ENCODE results near the gene TNFRSF18.
"Not testable (repeated sequence)": the region's sequence is repeated elsewhere in the genome, so short reads cannot be mapped to it uniquely, and the experiment has no call there.

TNFRSF18 gene

DNA sequence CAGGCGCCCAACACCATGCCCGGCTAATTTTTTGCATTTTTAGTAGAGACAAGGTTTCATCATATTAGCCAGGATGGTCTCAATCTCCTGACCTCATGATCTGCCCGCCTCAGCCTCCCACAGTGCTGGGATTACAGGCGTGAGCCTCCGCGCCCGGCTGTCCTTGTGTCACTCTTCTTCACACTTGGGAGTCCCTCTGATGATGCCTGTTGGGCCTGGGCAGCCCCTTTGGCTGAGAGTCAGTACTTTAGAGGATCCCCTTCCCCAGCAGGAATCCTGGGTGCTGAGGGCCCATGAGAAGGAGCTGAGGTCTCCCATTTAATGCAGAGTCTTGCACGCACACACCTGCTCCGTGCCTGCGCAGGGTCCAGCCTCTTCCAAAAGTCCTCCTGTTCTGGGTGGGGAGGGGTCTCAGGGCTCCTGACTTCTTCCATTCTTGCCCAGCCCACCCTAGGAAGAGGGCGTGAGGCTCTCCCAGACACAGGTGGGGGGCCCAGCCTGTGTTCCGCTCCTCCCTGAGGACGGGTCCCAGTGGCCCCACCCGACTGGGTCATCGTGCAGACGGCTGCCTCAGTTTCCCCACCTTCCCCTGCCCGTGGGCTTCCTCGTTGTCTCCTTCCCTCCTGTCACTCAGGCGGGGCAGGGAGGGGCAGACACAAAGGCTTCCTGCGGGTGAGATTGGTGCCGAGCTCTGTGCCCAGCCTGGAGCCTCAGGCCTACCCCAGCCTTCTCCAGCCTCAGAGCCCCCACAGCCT lies 28.8 kb downstream of the TNFRSF18 start:
- no peak for DNase-seq (ENCODE audit: low read depth)

DNA sequence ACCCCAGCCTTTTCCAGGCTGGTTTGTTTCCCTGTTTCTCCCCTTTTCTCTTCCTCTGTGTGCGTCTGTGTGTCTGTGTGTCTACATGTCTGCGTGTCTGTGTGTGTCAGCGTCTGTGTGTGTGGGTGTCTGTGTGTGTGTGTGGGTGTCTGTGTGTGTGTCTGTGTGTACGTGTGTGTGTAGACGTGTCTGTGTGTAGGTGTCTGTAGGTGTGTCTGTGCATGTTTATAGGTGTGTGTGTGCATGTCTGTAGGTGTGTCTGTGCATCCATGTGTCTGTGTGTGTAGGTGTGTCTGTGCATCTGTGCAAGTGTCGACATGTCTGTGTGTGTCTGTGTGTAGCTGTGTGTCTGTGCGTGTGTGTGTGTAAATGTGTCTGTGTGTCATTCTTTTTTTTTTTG lies 29.5 kb downstream of the TNFRSF18 start:
- no peak for DNase-seq (ENCODE audit: low read depth)

DNA sequence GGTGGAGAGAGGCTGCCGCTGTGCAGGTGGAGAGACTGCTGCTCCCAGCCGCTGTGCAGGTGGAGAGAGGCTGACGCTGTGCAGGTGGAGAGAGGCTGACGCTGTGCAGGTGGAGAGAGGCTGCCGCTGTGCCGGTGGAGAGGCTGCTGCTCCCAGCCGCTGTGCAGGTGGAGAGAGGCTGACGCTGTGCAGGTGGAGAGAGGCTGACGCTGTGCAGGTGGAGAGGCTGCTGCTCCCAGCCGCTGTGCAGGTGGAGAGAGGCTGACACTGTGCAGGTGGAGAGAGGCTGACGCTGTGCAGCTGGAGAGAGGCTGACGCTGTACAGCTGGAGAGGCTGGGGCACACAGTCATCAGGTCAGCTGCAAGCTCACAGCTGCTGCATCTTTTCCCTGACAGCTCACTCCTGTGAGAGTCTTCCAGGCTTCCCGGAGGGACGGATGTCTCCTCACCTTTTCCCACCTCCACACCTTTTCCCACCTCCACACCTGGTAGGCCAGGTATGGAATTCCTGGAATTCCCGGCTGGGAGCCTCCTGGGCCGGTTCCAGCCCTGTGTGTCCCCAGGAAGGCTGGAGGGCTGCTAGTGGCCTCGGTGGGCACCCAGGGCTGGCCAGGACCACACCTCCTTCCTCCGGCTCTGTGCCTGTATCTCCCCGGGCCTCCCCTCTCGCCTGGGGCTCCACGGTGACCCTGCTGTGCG lies 30.2 kb downstream of the TNFRSF18 start:
- not testable (repeated sequence) for DNase-seq (ENCODE audit: low read depth)

DNA sequence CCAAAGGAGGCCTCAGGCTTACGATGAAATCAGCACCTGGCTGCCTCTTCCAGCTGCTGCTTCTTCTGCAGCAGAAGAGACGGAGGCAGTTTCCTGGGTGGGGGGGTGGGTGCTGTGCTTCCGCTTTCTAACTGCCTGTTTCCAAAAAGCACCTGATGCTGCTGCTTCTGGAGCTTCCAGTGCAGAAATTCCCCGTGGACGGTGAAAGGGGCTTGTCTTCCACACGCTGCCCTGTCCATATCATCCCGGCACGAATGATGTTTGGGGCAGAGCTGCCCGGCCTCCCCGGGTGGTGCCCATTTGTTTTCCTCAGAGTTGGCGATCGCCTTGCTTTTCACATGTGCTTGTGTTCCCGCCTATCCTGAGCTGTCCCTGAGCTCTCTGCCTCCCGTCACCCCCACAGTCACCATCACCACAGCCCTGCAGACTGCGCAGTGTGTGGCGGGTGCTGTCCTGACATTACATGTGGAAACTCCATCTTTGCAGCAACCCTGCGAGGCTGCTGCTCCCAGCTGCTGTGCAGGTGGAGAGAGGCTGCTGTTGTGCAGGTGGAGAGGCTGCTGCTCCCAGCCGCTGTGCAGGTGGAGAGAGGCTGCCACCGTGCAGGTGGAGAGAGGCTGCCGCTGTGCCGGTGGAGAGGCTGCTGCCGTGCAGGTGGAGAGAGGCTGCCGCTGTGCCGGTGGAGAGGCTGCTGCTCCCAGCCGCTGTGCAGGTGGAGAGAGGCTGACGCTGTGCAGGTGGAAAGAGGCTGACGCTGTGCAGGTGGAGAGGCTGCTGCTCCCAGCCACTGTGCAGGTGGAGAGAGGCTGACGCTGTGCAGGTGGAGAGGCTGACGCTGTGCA lies 30.9 kb downstream of the TNFRSF18 start:
- no peak for DNase-seq (ENCODE audit: low read depth)

DNA sequence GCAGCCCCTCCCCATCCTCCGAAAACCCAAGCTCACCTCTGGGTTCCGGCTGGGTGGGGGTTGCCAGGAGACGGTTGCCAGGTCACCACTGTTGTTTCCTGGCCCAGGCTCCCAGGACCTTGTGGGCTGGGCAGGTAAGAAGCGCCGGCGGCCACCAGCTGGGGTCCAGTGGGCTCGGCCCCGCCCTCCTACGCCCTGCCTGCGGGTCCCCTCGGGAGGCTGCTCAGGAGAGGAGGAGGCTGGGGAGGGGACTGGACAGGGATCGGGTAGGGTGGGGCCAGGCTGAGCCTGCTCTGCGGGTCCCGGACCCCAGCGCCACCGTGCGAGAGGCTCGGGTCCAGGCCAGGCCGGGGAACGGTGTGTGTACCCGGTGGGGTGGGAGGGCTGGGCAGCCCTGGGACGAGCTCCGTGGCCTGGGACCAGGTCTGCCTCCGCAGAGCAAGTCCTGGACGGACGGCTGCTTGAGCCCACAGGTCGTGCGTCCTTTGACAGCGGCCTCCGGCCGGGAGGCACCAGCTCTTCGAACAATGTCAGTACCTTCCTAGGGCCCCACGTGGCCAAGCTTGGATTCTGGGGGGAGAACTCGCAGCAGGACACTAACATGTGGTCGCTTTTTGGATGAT lies 32.5 kb downstream of the TNFRSF18 start, which contains the start of gene TTLL10:
TTLL10 (plus strand) TSS at position 88 of the 623 bp plus-strand sequence. CDS start 5,336 bp downstream, outside the sequence.
- peak; percentile 31 for DNase-seq (ENCODE audit: low read depth)

DNA sequence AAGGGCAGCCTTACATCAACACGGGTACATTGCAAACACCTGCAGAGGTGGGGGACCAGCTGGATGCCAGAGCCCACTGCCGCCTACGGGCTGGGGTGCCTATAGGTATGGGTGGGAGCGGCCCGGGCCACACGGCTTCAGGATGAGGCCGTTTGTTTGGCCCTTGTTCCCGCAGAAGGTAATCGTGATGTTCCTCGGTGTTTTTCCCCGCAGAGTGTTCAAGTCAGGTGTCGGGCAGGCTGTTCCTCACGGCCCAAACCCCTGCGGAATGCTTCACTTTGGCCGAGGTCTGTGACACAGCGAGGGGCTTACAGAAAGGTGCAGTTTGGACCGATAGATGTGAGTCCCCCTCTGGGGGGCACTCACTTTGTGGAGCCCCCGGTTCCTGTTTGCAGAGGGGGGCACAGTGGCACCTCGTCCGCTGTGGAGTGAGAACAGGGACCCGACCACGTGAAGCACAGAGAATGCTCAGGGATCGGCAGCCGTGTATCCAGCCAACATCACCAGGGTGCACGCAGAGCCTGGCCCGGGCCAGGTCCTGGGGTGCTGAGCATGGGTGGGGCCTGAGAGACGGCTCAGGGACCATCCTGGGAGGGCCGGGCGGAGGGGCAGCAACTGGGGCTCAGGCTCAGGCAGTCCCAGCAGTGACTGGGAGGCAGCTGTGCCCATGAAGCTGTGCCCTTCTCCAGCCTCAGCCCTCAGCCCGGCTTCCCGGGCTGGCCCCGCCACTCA lies 33.2 kb downstream of the TNFRSF18 start:
- DNase-seq (ENCODE audit: low read depth), result no peak

DNA sequence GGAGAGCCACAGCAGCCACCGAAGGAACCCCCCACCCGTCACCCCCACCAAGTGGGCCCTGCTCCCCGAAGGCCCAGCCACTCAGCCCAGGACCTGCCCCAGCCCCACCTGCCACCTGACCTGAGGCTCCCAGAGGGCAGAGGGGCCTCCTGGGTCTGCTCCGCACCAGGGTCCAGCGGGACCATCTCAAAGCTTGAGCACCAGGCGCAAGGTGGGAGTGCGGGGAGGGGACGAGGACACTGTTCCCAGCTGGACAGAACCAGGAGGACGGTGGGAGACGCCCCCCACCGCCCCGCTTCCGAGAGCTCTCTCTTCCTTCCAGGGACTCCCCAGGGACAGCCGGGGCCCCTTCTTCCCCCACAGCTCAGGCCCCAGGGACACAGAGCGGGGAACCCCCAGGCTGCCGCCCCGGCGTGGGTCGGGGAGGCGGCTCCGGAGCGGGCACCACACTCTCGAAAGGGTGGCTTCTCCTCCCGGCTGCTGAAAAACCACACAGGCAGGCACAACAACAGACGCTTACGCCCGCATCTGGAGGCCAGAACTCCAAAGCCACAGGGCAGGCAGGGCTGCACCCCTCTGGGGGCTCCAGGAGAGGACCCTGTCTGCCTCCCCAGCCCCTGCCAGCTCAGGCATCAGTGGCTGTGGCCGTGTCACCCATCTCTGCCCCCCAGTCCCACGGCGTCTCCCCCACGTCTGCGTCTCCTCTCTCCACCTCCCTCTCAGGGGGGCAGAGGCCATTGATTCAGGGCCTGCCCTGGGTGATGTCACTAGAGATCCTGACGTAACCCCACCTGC lies 34.6 kb downstream of the TNFRSF18 start:
- no peak for DNase-seq (ENCODE audit: low read depth)

DNA sequence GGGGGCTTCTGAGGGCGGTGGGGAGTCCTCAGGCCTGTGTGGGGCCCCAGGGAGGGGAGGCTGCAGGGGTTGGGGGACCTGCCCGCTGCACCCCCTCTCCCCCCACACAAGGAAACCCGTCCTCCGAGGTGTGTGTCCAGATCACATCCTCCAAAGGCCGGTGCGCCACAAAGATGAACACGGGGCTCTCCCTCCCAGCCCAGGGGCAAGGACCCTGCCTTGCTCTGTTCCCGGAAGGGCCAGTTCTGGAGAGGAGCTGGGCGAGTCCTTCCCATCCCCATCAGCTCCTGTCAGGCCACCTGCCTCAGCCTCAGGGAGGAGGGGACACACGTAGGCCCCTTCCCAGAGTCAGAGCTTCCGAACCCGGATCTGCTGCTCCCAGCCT lies 35.2 kb downstream of the TNFRSF18 start:
- DNase-seq (ENCODE audit: low read depth), result no peak

DNA sequence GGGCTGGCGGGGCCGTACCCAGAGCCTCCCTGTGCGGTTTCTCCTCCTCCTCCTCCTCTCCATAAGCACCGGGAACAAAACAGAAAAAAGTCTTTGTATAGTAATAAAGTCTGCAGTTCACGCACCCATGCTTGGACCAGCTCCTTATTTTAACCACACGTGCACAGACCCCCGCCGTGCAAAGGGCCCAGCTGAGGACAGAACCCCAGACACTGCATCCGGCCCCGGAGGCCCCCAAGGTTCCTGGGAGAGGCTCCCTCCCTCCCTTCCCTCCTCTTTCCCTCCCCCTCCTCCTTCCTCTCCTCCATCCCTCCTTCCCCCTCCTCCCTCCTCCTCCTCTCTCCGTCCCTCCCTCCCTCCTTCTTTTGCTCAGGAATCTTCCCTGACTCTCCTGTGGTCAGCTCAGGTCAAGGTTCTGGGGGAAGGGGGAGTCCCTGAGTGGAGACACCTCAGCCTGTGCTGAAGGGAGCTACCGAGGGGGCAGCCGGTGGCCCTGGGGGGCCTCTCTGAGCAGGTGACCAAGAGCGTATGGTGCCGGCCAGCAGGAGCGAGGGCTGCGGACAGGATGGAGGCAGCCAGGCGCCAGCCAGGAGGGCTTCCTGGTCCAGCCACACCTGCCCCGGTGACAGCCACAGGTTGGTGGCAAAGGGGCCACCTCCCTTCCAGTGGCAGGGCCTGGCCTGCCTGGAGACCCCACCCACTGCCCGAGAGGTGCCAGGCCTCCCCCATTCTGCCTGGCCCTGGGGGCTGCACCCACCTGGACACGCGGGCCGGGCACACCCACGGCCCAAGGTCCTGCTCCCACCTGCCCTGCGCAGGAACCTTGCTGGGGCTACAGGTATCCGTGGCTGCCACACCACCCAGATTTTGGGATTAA lies 35.9 kb downstream of the TNFRSF18 start:
- no peak for DNase-seq (ENCODE audit: low read depth)

DNA sequence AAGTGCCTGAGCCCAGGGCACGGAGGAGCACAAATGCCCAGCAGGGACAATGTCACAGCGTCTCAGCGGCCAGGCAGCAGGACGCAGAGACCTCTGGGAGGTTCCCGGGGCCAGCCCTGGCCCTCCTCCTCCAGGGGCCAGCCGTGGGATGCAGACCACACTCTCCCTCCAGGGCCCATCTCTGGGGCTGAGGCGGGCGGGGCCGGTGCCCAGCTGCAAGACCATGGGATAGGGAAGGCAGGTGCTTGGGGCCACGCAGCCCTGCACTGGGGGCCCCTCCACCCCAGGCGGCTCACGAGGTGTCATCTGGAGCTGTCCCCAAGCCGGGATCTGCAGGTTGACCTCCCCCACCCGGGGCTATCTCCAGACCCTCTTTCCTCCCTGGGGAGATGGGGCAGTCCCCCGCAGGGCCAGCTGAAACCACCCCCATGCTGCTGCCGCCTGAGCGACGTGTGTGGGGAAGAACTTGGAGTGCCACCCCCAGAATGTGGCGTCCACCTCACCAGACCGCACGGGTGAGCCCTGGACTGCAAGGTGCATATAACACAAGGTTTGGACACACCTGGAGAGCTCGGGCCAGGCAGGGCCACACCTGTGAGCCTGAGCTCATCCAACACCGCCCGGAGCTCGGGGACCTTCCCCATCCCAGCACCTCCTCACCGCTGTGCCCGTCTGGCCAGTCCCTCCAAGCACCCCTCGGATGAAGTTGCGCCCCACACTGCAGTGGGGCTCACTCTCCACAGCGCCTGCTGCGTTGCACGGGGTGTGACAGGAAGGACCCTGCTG lies 36.8 kb downstream of the TNFRSF18 start:
- no peak for DNase-seq (ENCODE audit: low read depth)

DNA sequence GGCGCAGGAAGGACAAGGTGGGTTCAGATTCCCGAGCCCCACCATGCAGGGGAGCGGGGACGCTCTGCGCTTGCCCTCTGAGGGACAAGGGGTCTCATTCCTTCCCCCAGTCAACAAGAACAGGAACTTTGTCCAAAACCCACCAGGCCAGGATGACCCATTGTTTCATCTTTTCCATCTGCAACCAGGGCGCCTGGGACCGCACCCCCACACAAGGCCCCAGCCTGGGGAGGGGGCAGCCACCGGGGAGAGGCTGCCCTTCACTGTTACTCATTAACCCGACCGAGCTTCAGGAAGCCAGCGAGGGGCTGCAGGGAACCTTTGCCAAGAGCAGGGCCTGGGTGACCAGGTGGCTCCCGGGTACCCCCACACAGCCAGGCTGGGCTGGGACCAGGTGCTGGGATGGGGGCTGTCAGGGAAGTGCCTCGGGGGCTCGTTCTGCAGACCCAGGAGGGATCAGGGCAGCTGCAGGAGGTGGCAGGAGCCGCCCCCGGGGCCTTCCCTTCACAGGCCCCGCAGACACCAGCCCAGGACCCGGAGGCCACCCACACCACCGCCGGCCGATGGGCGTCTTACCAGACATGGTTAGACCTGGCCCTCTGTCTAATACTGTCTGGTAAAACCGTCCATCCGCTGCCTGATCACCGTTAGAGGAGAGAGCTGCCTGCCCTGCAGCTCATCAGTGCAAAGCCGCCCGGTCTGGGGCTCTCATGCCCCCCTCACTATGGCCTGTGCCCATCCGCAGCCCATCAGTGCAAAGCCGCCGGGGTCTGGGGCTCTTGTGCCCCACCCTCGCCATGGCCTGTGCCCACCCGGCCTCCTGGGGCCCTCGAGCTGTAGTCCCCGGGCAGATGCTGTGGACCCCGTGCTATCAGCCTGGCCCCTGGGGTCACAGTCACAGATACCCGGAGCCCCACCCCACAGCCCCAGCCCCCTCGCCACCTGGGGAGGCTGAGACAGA lies 37.7 kb downstream of the TNFRSF18 start:
- DNase-seq (ENCODE audit: low read depth), result no peak

DNA sequence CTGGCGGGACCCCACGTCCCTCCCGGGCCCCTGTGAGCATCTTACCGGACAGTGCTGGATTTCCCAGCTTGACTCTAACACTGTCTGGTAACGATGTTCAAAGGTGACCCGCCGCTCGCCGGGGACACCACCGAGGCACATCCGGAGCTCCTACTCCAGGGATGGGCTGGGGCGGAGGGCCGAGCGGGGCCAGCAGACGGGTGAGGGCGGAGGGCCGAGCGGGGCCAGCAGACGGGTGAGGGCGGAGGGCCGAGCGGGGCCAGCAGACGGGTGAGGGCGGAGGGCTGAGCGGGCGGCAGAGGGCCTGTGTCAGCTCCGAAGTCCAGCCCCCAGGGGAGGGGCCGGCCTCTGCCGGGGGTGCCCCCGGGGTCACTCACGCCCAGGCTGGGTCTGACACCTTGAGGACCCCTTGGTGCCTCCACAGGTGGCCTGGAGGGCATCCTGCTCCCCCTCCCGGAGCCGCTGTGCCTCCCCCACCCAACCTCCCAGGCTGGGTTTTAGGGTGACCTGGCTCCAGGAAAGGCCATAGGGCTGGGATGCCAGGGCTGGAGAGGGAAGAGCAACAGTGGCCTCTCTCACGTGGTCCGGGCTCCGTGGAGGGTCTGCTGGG lies 38.4 kb downstream of the TNFRSF18 start:
- no peak for DNase-seq (ENCODE audit: low read depth)

DNA sequence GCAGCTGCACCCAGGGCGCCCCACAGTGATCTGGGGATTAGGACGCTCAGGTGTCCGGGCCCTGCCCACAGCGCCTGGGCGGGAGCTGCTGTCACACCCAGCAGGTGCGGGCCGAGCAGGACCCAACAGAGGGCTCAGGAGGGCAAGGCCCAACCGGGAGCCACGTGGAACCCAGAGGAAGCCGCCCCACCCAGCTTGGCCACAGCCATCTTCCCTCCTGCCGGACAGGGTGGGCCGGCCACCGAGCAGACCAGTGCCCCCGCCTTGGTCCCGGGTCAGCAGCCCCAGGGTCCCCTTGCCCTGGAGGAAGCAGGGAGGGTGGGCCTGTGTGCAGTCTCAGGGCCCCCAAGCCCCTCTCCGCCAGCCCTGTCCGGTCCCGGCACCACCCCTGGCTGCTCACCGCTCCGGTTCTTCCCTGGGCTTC lies 39.0 kb downstream of the TNFRSF18 start:
- DNase-seq (ENCODE audit: low read depth), result no peak

DNA sequence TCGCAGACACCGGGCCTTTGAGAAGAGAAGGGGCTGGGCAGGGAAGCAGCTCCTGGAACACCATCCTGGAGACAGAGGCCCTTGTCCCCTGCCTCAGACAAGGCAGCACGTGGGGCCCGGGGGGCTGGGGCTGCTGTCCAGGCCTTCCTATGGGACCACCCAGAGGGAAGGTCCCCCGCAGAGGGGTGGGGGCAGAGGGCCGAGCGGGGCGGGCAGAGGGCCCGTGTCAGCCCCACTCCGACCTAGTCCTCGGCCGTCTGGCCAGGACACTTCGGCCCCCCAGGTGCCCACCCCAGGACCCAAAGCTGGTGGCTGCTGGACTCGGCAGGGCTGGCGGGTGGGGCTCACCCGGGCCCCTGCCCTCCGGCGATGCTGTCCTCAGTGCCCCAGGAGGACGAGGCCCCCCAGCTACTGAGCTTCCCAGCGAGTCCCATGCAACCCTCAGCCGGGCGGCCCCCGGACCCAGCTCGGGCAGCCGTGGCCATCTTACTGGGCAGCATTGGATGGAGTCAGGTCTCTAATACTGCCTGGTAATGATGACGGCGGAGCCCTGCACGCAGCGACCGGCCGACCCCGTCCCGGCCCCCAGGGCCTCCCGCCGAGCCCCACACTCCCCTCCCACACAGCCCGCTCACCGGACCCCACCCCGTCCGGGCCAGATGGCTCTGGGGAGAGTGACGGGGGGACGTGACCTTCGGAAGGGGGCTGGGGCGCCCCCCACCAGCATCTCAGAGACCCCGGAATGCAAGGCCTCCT lies 39.6 kb downstream of the TNFRSF18 start:
- no peak for DNase-seq (ENCODE audit: low read depth)

DNA sequence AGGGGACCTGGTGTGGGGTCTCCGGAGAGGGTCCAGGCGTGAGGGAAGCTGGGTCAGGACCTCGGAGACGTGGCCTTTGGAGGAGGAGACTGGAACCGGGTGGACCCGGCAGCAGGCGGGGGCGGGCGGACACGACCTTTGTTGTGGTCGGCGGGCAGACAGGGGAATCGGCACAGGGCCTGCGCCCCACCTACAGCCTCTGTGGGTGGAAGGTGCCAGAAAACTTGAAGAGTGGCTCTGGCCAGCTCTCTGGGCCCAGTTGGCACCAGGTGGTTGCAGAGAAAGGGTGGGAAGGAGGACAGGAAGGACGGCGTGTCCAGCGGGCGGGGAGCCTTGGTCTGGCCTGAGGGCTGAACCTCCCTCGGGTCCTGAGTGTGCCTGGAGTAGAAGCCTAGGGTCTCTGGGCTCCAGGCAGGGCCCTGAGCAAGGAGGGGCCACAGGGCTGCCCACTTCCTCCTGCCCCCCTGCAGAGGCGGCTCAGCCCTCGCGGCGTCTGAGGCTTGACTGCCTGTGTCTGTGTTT lies 40.4 kb downstream of the TNFRSF18 start:
- DNase-seq (ENCODE audit: low read depth), result no peak

DNA sequence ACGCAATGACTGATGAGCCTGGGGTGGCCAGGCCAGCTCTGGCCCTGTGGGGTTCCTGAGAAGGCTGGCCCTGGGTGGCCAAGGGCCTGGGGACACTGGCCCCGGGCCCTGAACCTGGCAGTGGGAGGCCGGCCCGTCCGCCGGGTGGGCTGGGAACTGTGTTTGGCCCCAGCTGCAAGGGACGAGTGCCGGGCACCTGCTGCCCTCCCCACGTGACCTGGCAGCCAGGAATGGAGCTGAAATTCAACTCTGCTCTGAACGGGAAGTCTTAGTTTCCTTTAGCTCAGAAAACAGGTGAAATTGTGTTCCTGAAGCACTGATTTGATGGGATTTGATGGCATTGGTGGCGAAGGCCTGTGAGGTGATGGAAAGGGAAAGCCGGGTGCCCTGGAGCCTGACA lies 40.9 kb downstream of the TNFRSF18 start:
- DNase-seq (ENCODE audit: low read depth), result no peak
